Left ventricle myocardium inferior (tissue), 1 donor: Measurements from ENCODE around the gene GRIK5. TPM values are rescaled to one million over a fixed set of nuclear protein-coding genes. Genes with fewer than 3 reads are reported as not detected.

ENCODE experiments used
- DNase-seq: peaks from one replicate; pipeline ENCODE4 v3.0.0-alpha.2; 2020
- H3K27ac ChIP-seq: fragments of 200-600 bp; replicated peaks from 2 replicates; pipeline ENCODE4 v1.8.0; 2021
- H3K27me3 ChIP-seq: fragments of 200-600 bp; 2 replicates; pipeline ENCODE4 v1.8.0; 2021; ENCODE audit warnings: low read depth
- H3K36me3 ChIP-seq: fragments of 200-600 bp; 2 replicates; pipeline ENCODE4 v1.8.0; 2021
- H3K4me1 ChIP-seq: fragments of 200-600 bp; 2 replicates; pipeline ENCODE4 v1.8.0; 2021
- H3K4me3 ChIP-seq: fragments of 200-600 bp; 2 replicates; pipeline ENCODE4 v1.8.0; 2021; ENCODE audit warnings: mild to moderate bottlenecking, moderate library complexity
- H3K9me3 ChIP-seq: fragments of 200-600 bp; replicated peaks from 2 replicates; pipeline ENCODE4 v1.8.0; 2021
- CTCF ChIP-seq: fragments of 200-600 bp; IDR thresholded peaks from 2 replicates; pipeline ENCODE4 v1.8.0; 2021; ENCODE audit warnings: antibody characterized with exemption, mild to moderate bottlenecking, borderline replicate concordance
- intact Hi-C: fragments of 100-400 bp; cut with micrococcal nuclease; formaldehyde crosslinking; loops from one replicate; pipeline ENCODE4 v1.11.0; 2022
- total RNA-seq: library from RNA; stranded (reverse); fragmentation: NEBNext Ultra II Directional; extraction: Animal tissue kit (Norgen Biotek cat#: 25700); gene quantifications from one replicate; pipeline ENCODE4 v1.2.1, GENCODE V29; 2021
- donor health status: DM: no; HTN: yes; CAD: no; lungs with severe emphysema.

GRIK5 gene
- total RNA-seq, 1 donor from 2014 or later = 2.1 TPM

GRCh38 chr19:42053037-42053935 is 16.7 kb downstream of the GRIK5 start:
- intact Hi-C loops = no loop called here
- H3K9me3 ChIP-seq = no peaks in the 10 kb centered on the region
- peaks cover 3% of the 10 kb centered on the region for H3K27me3 ChIP-seq
- no peak for TF ChIP-seq CTCF
- no peak overlapping the region for H3K4me3 ChIP-seq
- no peaks in the 10 kb centered on the region for H3K36me3 ChIP-seq
- H3K4me1 ChIP-seq = peaks cover 15% of the 10 kb centered on the region
- H3K27ac ChIP-seq = no peak overlapping the region
- no peak for DNase-seq

GRCh38 chr19:42052241-42052863 is 17.7 kb downstream of the GRIK5 start:
- Histone ChIP-seq H3K9me3 (no peaks in the 10 kb centered on the region), H3K27ac (peak overlapping the region; percentile 51), H3K27me3 (peaks cover 3% of the 10 kb centered on the region), H3K36me3 (no peaks in the 10 kb centered on the region), H3K4me3 (no peak overlapping the region), H3K4me1 (peaks cover 15% of the 10 kb centered on the region)
- no peak for TF ChIP-seq CTCF
- no peak for DNase-seq
- intact Hi-C loops = no loop called here

- Histone ChIP-seq H3K4me3 (no peak overlapping the region), H3K27me3 (peaks cover 3% of the 10 kb centered on the region), H3K36me3 (no peaks in the 10 kb centered on the region), H3K9me3 (no peaks in the 10 kb centered on the region), H3K4me1 (peaks cover 15% of the 10 kb centered on the region), H3K27ac (no peak overlapping the region)
- intact Hi-C loops = no loop called here
- no peak for TF ChIP-seq CTCF
- DNase-seq = no peak
These were observed 18.6 kb downstream of the GRIK5 start for GRCh38 chr19:42051166-42052115.

- no peaks in the 10 kb centered on the region for H3K36me3 ChIP-seq
- H3K4me1 ChIP-seq = peaks cover 15% of the 10 kb centered on the region
- no peak for TF ChIP-seq CTCF
- intact Hi-C loops = no loop called here
- DNase-seq = no peak
- no peak overlapping the region for H3K27ac ChIP-seq
- no peak overlapping the region for H3K4me3 ChIP-seq
- peaks cover 3% of the 10 kb centered on the region for H3K27me3 ChIP-seq
- H3K9me3 ChIP-seq = no peaks in the 10 kb centered on the region
These were observed 21.0 kb downstream of the GRIK5 start for GRCh38 chr19:42048992-42049391.

- no peak overlapping the region for H3K27ac ChIP-seq
These were observed 24.4 kb downstream of the GRIK5 start for GRCh38 chr19:42045575-42045974.

More at GRCh38 chr19:42045575-42045974, 24.4 kb downstream of the GRIK5 start:
- H3K9me3 ChIP-seq = no peaks in the 10 kb centered on the region
- no peak overlapping the region for H3K4me3 ChIP-seq
- no peaks in the 10 kb centered on the region for H3K36me3 ChIP-seq
- intact Hi-C loops = no loop called here
- no peaks in the 10 kb centered on the region for H3K27me3 ChIP-seq
- no peak for DNase-seq
- H3K4me1 ChIP-seq = peaks cover 9% of the 10 kb centered on the region
- TF ChIP-seq CTCF = no peak
